T-helper 1 cell treated with Interleukin-12 subunit alpha and Interleukin-12 subunit beta and Interleukin-4 antibody, amounts not matched to agents 30 μg/mL and 1 μg/mL, for 36 hours (primary cell): ENCODE results near the gene PHACTR1.

ENCODE experiments used
- H3K27ac Mint-ChIP-seq: one replicate; pipeline ENCODE4 v1.8.0; 2021; ENCODE audit warnings: mild to moderate bottlenecking, mixed read lengths
- H3K27me3 Mint-ChIP-seq: one replicate; pipeline ENCODE4 v1.8.0; 2021; ENCODE audit warnings: low read depth, mixed read lengths
- H3K36me3 Mint-ChIP-seq: one replicate; pipeline ENCODE4 v1.8.0; 2021; ENCODE audit warnings: low read depth, mixed read lengths
- H3K4me1 Mint-ChIP-seq: one replicate; pipeline ENCODE4 v1.8.0; 2021; ENCODE audit warnings: low read depth, mixed read lengths
- H3K4me3 Mint-ChIP-seq: one replicate; pipeline ENCODE4 v1.8.0; 2021; ENCODE audit warnings: mild to moderate bottlenecking, moderate library complexity, mixed read lengths
- H3K9me3 Mint-ChIP-seq: one replicate; pipeline ENCODE4 v1.8.0; 2021; ENCODE audit warnings: mixed read lengths

Gene PHACTR1

GRCh38 chr6:13274707-13275434 lies 558.3 kb downstream of the PHACTR1 start:
- Mint-ChIP-seq H3K4me1 (peaks cover 25% of the 10 kb centered on the region), H3K27me3 (peaks cover 17% of the 10 kb centered on the region), H3K9me3 (no peaks in the 10 kb centered on the region), H3K27ac (no peak overlapping the region), H3K4me3 (no peak overlapping the region), H3K36me3 (peaks cover 1% of the 10 kb centered on the region)

GRCh38 chr6:13275435-13275989 lies 558.9 kb downstream of the PHACTR1 start:
- no peak overlapping the region for H3K4me3 Mint-ChIP-seq
- H3K36me3 Mint-ChIP-seq = peaks cover 1% of the 10 kb centered on the region
- peaks cover 25% of the 10 kb centered on the region for H3K4me1 Mint-ChIP-seq
- H3K27me3 Mint-ChIP-seq = peaks cover 16% of the 10 kb centered on the region
- no peak overlapping the region for H3K27ac Mint-ChIP-seq
- H3K9me3 Mint-ChIP-seq = no peaks in the 10 kb centered on the region

GRCh38 chr6:13277231-13277630 lies 560.7 kb downstream of the PHACTR1 start:
- Mint-ChIP-seq H3K9me3 (no peaks in the 10 kb centered on the region), H3K27me3 (peaks cover 7% of the 10 kb centered on the region), H3K27ac (no peak overlapping the region), H3K4me1 (peaks cover 23% of the 10 kb centered on the region), H3K4me3 (no peak overlapping the region), H3K36me3 (peaks cover 1% of the 10 kb centered on the region)

GRCh38 chr6:13278164-13278563 lies 561.6 kb downstream of the PHACTR1 start:
- Mint-ChIP-seq H3K27ac (no peak overlapping the region), H3K36me3 (peaks cover 1% of the 10 kb centered on the region), H3K4me3 (no peak overlapping the region), H3K9me3 (no peaks in the 10 kb centered on the region), H3K27me3 (no peaks in the 10 kb centered on the region), H3K4me1 (peaks cover 21% of the 10 kb centered on the region)

- H3K27me3 Mint-ChIP-seq = no peaks in the 10 kb centered on the region
- peaks cover 13% of the 10 kb centered on the region for H3K4me1 Mint-ChIP-seq
- no peaks in the 10 kb centered on the region for H3K9me3 Mint-ChIP-seq
- peaks cover 1% of the 10 kb centered on the region for H3K36me3 Mint-ChIP-seq
- H3K4me3 Mint-ChIP-seq = no peak overlapping the region
- no peak overlapping the region for H3K27ac Mint-ChIP-seq
Observed at GRCh38 chr6:13278991-13279390, 562.4 kb downstream of the PHACTR1 start.

- Mint-ChIP-seq H3K27ac (no peak overlapping the region), H3K9me3 (no peaks in the 10 kb centered on the region), H3K36me3 (peaks cover 1% of the 10 kb centered on the region)
Observed at GRCh38 chr6:13280254-13280653, 563.7 kb downstream of the PHACTR1 start.

GRCh38 chr6:13281686-13282085 lies 565.1 kb downstream of the PHACTR1 start:
- H3K9me3 Mint-ChIP-seq = peaks cover 12% of the 10 kb centered on the region
- H3K27me3 Mint-ChIP-seq = no peaks in the 10 kb centered on the region
- H3K27ac Mint-ChIP-seq = no peak overlapping the region
- H3K4me1 Mint-ChIP-seq = peaks cover 3% of the 10 kb centered on the region
- H3K4me3 Mint-ChIP-seq = no peak overlapping the region
- H3K36me3 Mint-ChIP-seq = peaks cover 12% of the 10 kb centered on the region

More at GRCh38 chr6:13280254-13280653, 563.7 kb downstream of the PHACTR1 start:
- no peaks in the 10 kb centered on the region for H3K27me3 Mint-ChIP-seq
- H3K4me3 Mint-ChIP-seq = no peak overlapping the region
- H3K4me1 Mint-ChIP-seq = peaks cover 5% of the 10 kb centered on the region

GRCh38 chr6:13282393-13283069 lies 566.0 kb downstream of the PHACTR1 start:
- Mint-ChIP-seq H3K9me3 (peaks cover 21% of the 10 kb centered on the region), H3K4me1 (peaks cover 3% of the 10 kb centered on the region), H3K27ac (no peak overlapping the region), H3K4me3 (no peak overlapping the region), H3K36me3 (peaks cover 18% of the 10 kb centered on the region), H3K27me3 (no peaks in the 10 kb centered on the region)

- no peaks in the 10 kb centered on the region for H3K4me1 Mint-ChIP-seq
- no peak overlapping the region for H3K4me3 Mint-ChIP-seq
- H3K9me3 Mint-ChIP-seq = peaks cover 25% of the 10 kb centered on the region
- H3K27me3 Mint-ChIP-seq = no peaks in the 10 kb centered on the region
- H3K27ac Mint-ChIP-seq = peak overlapping the region; percentile 27
- peaks cover 20% of the 10 kb centered on the region for H3K36me3 Mint-ChIP-seq
Observed at GRCh38 chr6:13283331-13283730, 566.8 kb downstream of the PHACTR1 start.

GRCh38 chr6:13284646-13285045 lies 568.1 kb downstream of the PHACTR1 start:
- H3K36me3 Mint-ChIP-seq = peaks cover 31% of the 10 kb centered on the region
- no peak overlapping the region for H3K4me3 Mint-ChIP-seq
- H3K27me3 Mint-ChIP-seq = no peaks in the 10 kb centered on the region
- no peak overlapping the region for H3K27ac Mint-ChIP-seq
- H3K9me3 Mint-ChIP-seq = peaks cover 27% of the 10 kb centered on the region
- no peaks in the 10 kb centered on the region for H3K4me1 Mint-ChIP-seq

GRCh38 chr6:13285705-13286104 lies 569.1 kb downstream of the PHACTR1 start:
- no peak overlapping the region for H3K27ac Mint-ChIP-seq
- H3K36me3 Mint-ChIP-seq = peaks cover 37% of the 10 kb centered on the region
- no peak overlapping the region for H3K4me3 Mint-ChIP-seq
- no peaks in the 10 kb centered on the region for H3K4me1 Mint-ChIP-seq
- no peaks in the 10 kb centered on the region for H3K27me3 Mint-ChIP-seq
- H3K9me3 Mint-ChIP-seq = peaks cover 30% of the 10 kb centered on the region

GRCh38 chr6:13286181-13286580 lies 569.6 kb downstream of the PHACTR1 start:
- H3K4me1 Mint-ChIP-seq = no peaks in the 10 kb centered on the region

GRCh38 chr6:13287104-13287503 lies 570.5 kb downstream of the PHACTR1 start:
- Mint-ChIP-seq H3K27me3 (no peaks in the 10 kb centered on the region), H3K9me3 (peaks cover 30% of the 10 kb centered on the region), H3K4me1 (no peaks in the 10 kb centered on the region), H3K27ac (no peak overlapping the region), H3K36me3 (peaks cover 42% of the 10 kb centered on the region), H3K4me3 (no peak overlapping the region)

More at GRCh38 chr6:13286181-13286580, 569.6 kb downstream of the PHACTR1 start:
- no peak overlapping the region for H3K27ac Mint-ChIP-seq
- peaks cover 40% of the 10 kb centered on the region for H3K36me3 Mint-ChIP-seq
- no peaks in the 10 kb centered on the region for H3K27me3 Mint-ChIP-seq
- no peak overlapping the region for H3K4me3 Mint-ChIP-seq
- peaks cover 30% of the 10 kb centered on the region for H3K9me3 Mint-ChIP-seq

- H3K27ac Mint-ChIP-seq = no peak overlapping the region
- H3K36me3 Mint-ChIP-seq = peaks cover 49% of the 10 kb centered on the region
- H3K27me3 Mint-ChIP-seq = no peaks in the 10 kb centered on the region
- H3K9me3 Mint-ChIP-seq = peaks cover 30% of the 10 kb centered on the region
- no peak overlapping the region for H3K4me3 Mint-ChIP-seq
- no peaks in the 10 kb centered on the region for H3K4me1 Mint-ChIP-seq
Observed at GRCh38 chr6:13288481-13288880, 571.9 kb downstream of the PHACTR1 start.

- H3K27ac Mint-ChIP-seq = no peak overlapping the region
- H3K4me1 Mint-ChIP-seq = no peaks in the 10 kb centered on the region
- H3K27me3 Mint-ChIP-seq = no peaks in the 10 kb centered on the region
- H3K36me3 Mint-ChIP-seq = peaks cover 52% of the 10 kb centered on the region
- H3K4me3 Mint-ChIP-seq = no peak overlapping the region
- H3K9me3 Mint-ChIP-seq = peaks cover 30% of the 10 kb centered on the region
Observed at GRCh38 chr6:13288969-13289391, 572.4 kb downstream of the PHACTR1 start.
